Activated CD4-positive, alpha-beta T cell treated with anti-CD3 and anti-CD28 coated beads, Interleukin-2, amount 10 ng/mL, durations not matched to agents 24 days and 14 days (primary cell): ENCODE data around the gene ABCA9. TPM values are rescaled to one million over a fixed set of nuclear protein-coding genes. Genes with fewer than 3 reads are reported as not detected.

Experiments used
- DNase-seq: peaks from one replicate; pipeline ENCODE4 v3.0.0; 2022
- H3K27ac Mint-ChIP-seq: one replicate; pipeline ENCODE4 v1.8.0; 2022; ENCODE audit warnings: mild to moderate bottlenecking, mixed read lengths
- H3K27me3 Mint-ChIP-seq: one replicate; pipeline ENCODE4 v1.8.0; 2022; ENCODE audit warnings: mixed read lengths
- H3K36me3 Mint-ChIP-seq: one replicate; pipeline ENCODE4 v1.8.0; 2022; ENCODE audit warnings: low read depth, mild to moderate bottlenecking, mixed read lengths
- H3K4me1 Mint-ChIP-seq: one replicate; pipeline ENCODE4 v1.8.0; 2021; ENCODE audit warnings: mixed read lengths
- H3K4me3 Mint-ChIP-seq: one replicate; pipeline ENCODE4 v1.8.0; 2022; ENCODE audit warnings: mild to moderate bottlenecking, moderate library complexity, mixed read lengths
- H3K9me3 Mint-ChIP-seq: one replicate; pipeline ENCODE4 v1.8.0; 2021; ENCODE audit warnings: mixed read lengths
- intact Hi-C: fragments of 100-400 bp; cut with micrococcal nuclease; formaldehyde crosslinking; loops from one replicate; pipeline ENCODE4 v1.15.1; 2023
- total RNA-seq: library from RNA; stranded (reverse); gene quantifications from 2 replicates; pipeline ENCODE4 v1.2.3, GENCODE V29; 2022

ABCA9 gene
- total RNA-seq, 1 donor from 2014 or later: 0.07 TPM

DNA sequence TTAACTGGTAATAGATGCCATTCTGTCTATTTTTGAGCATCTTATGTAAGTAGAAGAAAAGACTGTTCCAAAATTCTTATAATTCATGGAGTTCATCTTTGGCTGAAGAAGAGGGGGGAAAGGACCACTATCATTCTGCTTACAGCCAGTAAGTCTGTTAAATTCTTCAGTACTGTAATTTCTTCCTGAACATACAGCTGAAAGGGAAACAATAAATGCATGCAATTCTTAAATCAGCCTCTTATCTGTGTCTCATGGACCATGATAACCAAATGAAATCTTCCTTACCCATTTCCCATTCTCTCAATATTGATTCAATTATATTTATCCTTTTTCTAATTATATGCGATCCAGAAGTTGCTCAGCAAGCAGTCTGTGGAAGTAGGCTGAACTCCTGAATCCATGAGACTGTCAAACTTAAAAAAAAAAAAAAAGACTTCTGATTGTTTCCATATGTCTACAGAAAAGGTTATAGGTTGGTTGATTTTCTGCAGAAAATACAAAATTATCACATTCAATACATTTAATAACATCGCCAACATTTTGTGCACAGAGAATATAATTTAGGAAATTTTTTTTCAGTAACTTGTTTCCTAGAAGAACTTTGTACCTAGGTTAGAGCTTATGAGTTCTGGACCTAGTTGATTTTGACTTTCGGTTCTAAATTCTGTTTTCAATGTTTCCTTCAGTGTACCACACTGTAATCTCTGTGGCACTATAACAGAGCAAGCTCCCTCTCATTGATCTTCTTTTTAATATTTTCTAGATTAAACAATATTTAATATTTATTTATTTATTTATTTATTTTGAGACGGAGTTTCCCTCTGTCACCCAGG is 1.2 kb upstream of the ABCA9 start:
- DNase-seq: no peak
- H3K27me3 Mint-ChIP-seq: peaks cover 13% of the 10 kb centered on the region
- peaks cover under 1% of the 10 kb centered on the region for H3K9me3 Mint-ChIP-seq
- intact Hi-C loops: no loop called here
- no peak overlapping the region for H3K4me3 Mint-ChIP-seq
- H3K36me3 Mint-ChIP-seq: no peaks in the 10 kb centered on the region
- H3K4me1 Mint-ChIP-seq: peaks cover 15% of the 10 kb centered on the region
- no peak overlapping the region for H3K27ac Mint-ChIP-seq

DNA sequence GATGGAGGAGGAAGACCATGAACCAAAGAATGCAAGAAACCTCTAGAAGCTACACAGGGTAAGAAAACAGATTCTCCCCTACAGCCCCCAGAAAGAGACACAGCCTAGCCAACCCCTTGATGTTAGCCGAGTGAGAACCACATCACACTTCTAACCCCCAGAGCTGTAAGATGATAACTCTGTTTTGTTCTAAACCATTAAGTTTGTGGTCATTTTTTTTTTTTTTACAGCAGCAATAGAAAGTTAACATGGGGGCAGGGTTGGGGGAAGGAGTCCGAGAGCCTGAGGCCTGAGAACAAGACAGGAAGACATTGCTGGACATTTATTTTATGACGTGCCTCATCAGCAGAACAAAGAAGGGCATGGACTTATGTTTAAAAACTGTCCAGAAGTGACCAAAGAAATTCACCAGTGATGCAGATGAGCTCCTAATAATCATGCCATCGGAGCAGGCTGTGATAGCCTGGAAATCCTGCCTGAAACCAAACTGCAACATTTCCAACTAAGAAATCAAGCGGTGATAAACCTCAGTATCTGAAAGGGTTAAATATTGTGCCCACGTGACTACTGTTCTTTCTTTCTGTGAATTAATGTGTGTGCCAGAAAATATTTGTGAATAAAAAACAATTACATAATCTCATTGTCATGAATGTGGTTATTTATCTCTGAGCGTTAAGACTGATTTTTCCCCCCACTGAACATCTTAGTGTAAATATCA is 1.1 kb downstream of the ABCA9 start:
- no peak for DNase-seq
- Mint-ChIP-seq H3K27me3 (peaks cover 8% of the 10 kb centered on the region), H3K4me1 (peaks cover 3% of the 10 kb centered on the region), H3K36me3 (no peaks in the 10 kb centered on the region), H3K27ac (no peak overlapping the region), H3K9me3 (peaks cover 10% of the 10 kb centered on the region), H3K4me3 (no peak overlapping the region)
- intact Hi-C loops: no loop called here

DNA sequence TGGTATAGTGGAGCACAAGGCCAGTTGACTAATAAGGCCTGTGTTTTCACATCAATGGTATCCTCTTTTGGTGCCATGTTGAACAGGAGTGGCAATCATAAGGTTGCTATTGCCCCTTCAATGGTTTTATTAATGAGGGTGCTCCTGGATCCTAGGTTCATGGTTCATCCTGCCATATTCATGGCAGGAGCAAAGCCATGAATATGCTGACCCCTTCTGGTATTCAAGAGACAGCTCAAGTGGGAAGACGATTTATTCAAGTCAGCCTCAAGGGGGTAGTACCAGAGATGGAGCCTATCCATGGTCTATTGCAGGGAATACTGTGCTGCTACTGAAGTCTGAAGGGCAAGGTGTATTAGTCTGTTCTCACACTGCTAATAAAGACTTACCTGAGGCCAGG is 2.6 kb downstream of the ABCA9 start:
- intact Hi-C loops: no loop called here
- no peak overlapping the region for H3K27ac Mint-ChIP-seq
- H3K4me1 Mint-ChIP-seq: no peaks in the 10 kb centered on the region
- H3K9me3 Mint-ChIP-seq: peaks cover 10% of the 10 kb centered on the region
- no peaks in the 10 kb centered on the region for H3K36me3 Mint-ChIP-seq
- no peak overlapping the region for H3K4me3 Mint-ChIP-seq
- peaks cover 8% of the 10 kb centered on the region for H3K27me3 Mint-ChIP-seq
- DNase-seq: no peak

DNA sequence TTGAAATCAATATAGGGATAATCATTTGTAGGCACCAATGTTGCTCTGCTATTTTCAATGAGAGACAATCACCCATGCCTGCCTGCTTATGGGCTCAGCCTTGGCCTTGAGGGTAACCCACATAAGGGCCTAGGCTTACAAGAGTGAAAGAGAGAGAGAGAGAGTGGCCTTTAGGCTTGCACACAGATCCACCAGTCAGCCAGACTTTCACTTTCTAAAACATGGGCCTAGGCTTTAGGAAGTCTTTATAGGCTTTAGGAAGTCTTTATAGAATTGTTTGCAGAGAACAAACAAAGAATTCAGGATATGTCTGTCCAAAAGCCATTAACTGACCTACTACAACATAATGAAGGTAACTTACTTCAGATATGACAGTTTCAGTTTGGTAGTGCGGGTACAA is 3.4 kb downstream of the ABCA9 start:
- Mint-ChIP-seq H3K9me3 (peaks cover 10% of the 10 kb centered on the region), H3K27ac (no peak overlapping the region), H3K4me3 (no peak overlapping the region), H3K27me3 (peaks cover 5% of the 10 kb centered on the region), H3K36me3 (no peaks in the 10 kb centered on the region), H3K4me1 (no peaks in the 10 kb centered on the region)
- no peak for DNase-seq
- intact Hi-C loops: no loop called here

DNA sequence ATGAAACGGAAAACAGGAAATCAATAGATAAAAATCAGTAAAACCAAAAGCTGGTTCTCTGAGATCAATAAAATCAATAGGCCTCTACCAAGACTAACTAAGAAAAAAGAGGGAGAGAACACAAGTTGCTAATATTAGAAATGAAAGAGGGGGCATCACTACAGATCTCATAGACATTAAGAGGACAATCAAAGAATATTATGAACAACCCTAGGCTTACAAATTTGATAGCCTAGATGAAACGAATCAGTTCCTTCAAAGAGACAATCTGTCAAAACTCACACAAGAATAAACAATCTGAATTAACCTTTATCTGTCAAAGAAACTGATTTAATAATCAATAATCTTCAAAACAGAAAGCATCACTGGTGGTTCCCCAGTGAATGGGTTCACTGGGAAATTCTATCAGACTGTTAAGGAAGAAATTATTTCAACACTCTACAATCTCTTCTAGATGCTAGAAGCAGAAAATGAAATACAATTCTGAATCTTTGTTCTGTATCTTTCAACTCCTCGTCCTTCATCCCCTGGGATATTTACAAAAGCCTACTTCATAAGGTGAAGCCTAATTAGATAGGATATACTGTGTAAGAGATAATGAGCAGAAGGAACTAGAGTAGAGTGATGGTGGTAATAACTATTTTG is 4.4 kb downstream of the ABCA9 start:
- Mint-ChIP-seq H3K4me1 (no peaks in the 10 kb centered on the region), H3K27ac (no peak overlapping the region), H3K4me3 (no peak overlapping the region), H3K36me3 (no peaks in the 10 kb centered on the region), H3K9me3 (peaks cover 10% of the 10 kb centered on the region), H3K27me3 (peaks cover 8% of the 10 kb centered on the region)
- no peak for DNase-seq
- intact Hi-C loops: no loop called here

DNA sequence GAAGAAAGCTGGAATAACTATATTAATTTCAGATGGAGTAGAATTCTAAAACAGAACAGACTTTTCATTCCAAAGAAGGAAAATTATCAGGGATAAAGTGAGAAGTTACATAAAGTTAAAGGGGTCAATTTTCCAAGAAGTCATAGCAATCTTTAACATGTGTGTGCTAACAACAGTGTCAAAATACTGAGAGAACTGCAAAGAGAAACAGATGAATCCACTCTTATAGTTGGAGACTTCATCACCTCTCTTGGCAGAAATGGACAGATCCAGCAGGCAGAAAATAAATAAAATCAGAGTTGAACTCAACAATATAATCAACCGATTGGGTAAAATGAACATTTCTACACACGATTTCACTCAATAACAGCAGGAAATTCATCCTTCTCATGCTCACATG is 5.4 kb downstream of the ABCA9 start:
- H3K27ac Mint-ChIP-seq: no peak overlapping the region
- intact Hi-C loops: no loop called here

DNA sequence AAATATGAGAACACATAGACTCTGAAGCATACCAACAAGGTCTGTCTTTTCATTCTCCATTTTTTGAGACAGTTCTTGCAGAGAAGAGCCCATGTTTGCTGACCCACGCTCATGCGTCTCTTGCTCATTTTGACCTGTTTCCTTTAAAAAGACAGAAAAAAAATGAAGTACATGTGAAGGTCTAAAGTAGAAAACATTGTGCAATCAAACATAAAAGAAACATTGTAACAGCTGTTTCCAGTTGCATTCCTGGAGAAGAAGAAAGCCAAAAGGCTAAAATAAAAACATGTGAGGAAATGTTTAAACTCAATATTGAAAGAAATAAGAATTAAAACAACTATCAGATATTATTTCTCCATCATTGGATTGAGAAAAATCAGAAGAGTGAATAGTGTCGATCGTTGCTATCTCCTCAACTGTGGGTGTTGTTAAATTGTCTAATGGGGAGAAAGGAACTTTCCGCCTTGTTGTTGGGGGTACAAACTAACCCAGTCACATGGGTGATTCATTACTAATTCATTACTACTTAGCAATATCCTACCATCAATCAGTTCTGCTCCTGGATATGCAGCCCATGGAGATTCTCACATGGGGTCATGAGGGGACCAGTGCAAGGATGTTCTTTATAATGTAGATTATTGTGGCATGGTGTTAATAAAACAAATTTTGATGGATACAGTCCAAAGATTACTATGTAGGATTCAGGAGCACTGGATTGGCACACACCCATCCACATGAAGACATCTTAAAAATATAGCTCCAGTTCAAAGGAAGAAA is 9.5 kb downstream of the ABCA9 start:
- Mint-ChIP-seq H3K27ac (no peak overlapping the region), H3K4me1 (peaks cover 16% of the 10 kb centered on the region), H3K9me3 (peaks cover 6% of the 10 kb centered on the region), H3K36me3 (no peaks in the 10 kb centered on the region), H3K27me3 (peaks cover 3% of the 10 kb centered on the region), H3K4me3 (no peak overlapping the region)
- no peak for DNase-seq
- intact Hi-C loops: no loop called here

More for the DNA sequence above, 5.4 kb downstream of the ABCA9 start:
- peaks cover 10% of the 10 kb centered on the region for H3K9me3 Mint-ChIP-seq
- H3K27me3 Mint-ChIP-seq: peaks cover 3% of the 10 kb centered on the region
- no peak overlapping the region for H3K4me3 Mint-ChIP-seq
- no peak for DNase-seq
- no peaks in the 10 kb centered on the region for H3K36me3 Mint-ChIP-seq
- no peaks in the 10 kb centered on the region for H3K4me1 Mint-ChIP-seq

DNA sequence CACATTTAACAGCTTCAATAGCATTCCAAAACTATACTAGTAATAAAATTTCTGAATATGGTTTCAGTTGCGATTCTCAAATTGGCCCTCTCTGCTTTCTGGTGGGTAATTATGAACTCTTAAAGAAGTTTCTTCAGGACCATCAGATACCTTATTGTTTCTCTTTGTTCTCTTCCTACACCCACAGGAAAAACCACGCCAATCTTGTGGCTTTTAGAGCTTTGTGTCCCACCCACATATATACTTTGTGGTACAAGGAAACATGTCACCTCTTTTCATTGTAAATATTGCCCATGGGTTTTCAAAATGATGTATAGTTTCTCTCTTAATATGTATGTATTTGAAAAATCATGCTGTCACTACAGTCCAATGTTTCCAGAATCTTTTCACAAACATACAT is 12.1 kb downstream of the ABCA9 start:
- Mint-ChIP-seq H3K27ac (no peak overlapping the region), H3K4me1 (peaks cover 16% of the 10 kb centered on the region), H3K9me3 (no peaks in the 10 kb centered on the region), H3K36me3 (no peaks in the 10 kb centered on the region), H3K4me3 (no peak overlapping the region), H3K27me3 (peaks cover 3% of the 10 kb centered on the region)
- no peak for DNase-seq
- intact Hi-C loops: no loop called here

DNA sequence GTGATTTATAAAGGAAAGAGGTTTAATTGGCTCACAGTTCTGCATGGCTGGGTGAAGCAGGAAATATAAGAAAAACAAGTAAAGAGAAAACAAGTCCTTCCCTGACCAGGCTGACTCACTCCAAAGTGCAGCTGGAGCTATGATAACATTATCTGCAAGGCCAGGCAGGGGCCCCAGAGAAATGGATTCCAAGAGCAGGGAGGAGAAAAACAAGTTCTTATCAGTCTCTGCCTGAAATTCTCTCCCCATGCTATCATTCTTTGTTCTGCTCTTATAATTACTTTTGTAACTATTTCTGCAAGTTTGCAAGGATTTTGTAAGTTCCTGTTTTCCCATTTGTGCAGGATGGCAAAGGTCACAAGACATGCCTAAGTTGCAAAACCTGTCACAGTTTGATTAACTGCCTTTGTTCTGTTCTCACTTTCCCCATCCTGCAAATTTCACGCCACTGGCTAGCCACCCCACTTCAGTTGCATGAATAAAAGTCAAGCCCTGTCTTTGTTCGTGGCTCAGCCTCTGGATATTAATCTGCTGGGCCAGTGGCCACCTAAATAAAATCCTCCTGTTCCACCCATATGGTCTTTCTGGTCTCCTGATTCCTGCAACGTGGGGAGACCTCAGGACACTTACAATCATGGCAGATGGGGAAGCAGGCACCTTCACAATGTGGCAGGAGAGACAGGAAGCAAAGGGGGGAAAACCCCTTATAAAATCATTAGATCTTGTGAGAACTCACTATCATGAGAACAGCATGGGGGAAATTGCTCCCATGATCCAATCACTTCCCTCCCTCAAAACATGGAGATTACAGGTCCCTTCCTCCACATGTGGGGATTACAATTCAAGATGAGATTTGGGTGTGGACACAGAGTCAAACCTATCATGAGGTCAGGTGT is 13.1 kb downstream of the ABCA9 start:
- H3K27ac Mint-ChIP-seq: no peak overlapping the region
- peaks cover 3% of the 10 kb centered on the region for H3K27me3 Mint-ChIP-seq
- DNase-seq: no peak
- H3K4me3 Mint-ChIP-seq: no peak overlapping the region
- H3K4me1 Mint-ChIP-seq: peaks cover 16% of the 10 kb centered on the region
- no peaks in the 10 kb centered on the region for H3K9me3 Mint-ChIP-seq
- no peaks in the 10 kb centered on the region for H3K36me3 Mint-ChIP-seq
- intact Hi-C loops: no loop called here

DNA sequence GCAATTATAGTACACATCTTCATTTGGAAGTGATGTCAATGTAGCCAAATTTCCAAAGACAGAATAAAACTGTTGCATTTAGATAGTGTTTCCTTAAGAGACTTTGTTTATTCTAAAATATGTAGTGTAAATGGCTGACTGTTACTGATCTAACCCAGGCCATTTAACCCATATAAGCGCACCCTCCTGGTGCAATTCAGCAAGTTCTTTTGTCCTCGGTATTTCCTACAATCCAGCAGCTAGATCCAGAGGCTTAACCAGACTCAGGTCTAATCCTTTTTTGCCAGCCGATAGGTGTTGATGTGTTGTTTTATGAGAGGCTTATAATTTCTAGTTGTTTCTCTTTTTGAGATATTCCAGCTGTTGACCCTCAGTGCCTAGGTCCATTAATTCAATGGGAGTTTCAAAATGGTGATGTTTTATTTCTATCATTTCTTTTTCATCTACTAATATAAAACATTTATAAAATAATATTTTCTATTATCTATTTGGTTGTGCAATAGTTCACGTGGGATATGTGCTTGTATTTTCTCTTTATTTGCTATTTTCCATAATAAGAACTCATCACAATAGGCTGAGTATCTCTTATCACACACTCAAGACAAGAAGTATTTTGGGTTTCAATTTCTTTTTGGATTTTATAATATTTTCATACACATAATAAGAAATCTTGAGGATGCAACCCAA is 14.5 kb downstream of the ABCA9 start:
- no peaks in the 10 kb centered on the region for H3K27me3 Mint-ChIP-seq
- H3K4me1 Mint-ChIP-seq: peaks cover 16% of the 10 kb centered on the region
- DNase-seq: no peak
- no peaks in the 10 kb centered on the region for H3K9me3 Mint-ChIP-seq
- no peak overlapping the region for H3K4me3 Mint-ChIP-seq
- no peak overlapping the region for H3K27ac Mint-ChIP-seq
- intact Hi-C loops: no loop called here
- H3K36me3 Mint-ChIP-seq: no peaks in the 10 kb centered on the region

DNA sequence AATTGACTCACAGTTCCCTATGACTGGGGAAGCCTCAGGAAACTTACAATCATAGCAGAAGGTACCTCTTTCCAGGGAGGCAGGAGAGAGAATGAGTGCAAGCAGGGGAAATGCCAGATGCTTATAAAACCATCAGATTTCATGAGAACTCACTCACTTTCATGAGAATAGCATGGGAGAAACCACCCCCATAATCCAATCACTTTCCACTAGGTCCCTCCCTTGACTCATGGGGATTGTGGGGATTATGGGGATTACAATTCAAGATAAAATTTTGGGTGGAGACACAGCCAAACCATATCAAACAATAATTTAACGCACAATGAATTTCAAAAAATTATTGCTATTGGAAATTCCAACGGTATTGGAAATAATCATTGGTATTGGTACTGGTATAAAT is 15.1 kb downstream of the ABCA9 start:
- Mint-ChIP-seq H3K9me3 (no peaks in the 10 kb centered on the region), H3K4me1 (peaks cover 16% of the 10 kb centered on the region), H3K27ac (no peak overlapping the region), H3K36me3 (no peaks in the 10 kb centered on the region), H3K27me3 (no peaks in the 10 kb centered on the region), H3K4me3 (no peak overlapping the region)
- DNase-seq: no peak
- intact Hi-C loops: no loop called here

DNA sequence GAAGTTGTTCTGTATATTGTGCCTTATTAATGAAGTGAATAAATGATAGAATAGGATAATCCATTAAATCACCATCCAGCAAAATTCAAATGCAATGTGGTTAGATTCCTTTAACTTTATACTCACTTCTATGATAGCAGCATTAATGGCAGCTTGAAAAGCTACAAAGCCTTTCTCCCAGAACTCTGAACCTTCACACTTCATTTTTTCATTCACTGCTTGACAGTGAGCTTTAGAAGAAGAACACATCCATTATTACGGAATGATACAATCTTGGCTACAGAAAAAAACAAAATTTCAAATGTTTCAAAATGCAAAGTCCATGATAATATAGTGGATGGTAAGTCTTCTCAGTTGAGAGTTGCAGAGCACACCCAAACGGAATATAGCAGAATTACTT is 16.4 kb downstream of the ABCA9 start:
- no peak for DNase-seq
- no peaks in the 10 kb centered on the region for H3K36me3 Mint-ChIP-seq
- H3K27me3 Mint-ChIP-seq: no peaks in the 10 kb centered on the region
- H3K27ac Mint-ChIP-seq: no peak overlapping the region
- peaks cover 16% of the 10 kb centered on the region for H3K4me1 Mint-ChIP-seq
- intact Hi-C loops: no loop called here
- no peak overlapping the region for H3K4me3 Mint-ChIP-seq
- H3K9me3 Mint-ChIP-seq: no peaks in the 10 kb centered on the region
